VCaP (cell line): ENCODE measurements around the gene NEIL3.

Experiments used
- H3K27ac ChIP-seq: fragments of 450-650 bp; 2 replicates; pipeline ENCODE4 v1.5.1; 2017
- CTCF ChIP-seq: fragments of 450-650 bp; conservative IDR thresholded peaks from 2 replicates; pipeline ENCODE4 v1.5.1; 2017; ENCODE audit warnings: mild to moderate bottlenecking, moderate library complexity

NEIL3 gene, protein sequence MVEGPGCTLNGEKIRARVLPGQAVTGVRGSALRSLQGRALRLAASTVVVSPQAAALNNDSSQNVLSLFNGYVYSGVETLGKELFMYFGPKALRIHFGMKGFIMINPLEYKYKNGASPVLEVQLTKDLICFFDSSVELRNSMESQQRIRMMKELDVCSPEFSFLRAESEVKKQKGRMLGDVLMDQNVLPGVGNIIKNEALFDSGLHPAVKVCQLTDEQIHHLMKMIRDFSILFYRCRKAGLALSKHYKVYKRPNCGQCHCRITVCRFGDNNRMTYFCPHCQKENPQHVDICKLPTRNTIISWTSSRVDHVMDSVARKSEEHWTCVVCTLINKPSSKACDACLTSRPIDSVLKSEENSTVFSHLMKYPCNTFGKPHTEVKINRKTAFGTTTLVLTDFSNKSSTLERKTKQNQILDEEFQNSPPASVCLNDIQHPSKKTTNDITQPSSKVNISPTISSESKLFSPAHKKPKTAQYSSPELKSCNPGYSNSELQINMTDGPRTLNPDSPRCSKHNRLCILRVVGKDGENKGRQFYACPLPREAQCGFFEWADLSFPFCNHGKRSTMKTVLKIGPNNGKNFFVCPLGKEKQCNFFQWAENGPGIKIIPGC

GRCh38 chr4:177309522-177310371 is at the start of gene NEIL3:
NEIL3 (plus strand) TSS chr4:177309874; CDS start chr4:177309954, 80 bp downstream.
- H3K27ac ChIP-seq = peak within 1 kb of the TSS; percentile 49; the same call in 1 of the 2 replicates
- TF ChIP-seq CTCF = no peak

DNA sequence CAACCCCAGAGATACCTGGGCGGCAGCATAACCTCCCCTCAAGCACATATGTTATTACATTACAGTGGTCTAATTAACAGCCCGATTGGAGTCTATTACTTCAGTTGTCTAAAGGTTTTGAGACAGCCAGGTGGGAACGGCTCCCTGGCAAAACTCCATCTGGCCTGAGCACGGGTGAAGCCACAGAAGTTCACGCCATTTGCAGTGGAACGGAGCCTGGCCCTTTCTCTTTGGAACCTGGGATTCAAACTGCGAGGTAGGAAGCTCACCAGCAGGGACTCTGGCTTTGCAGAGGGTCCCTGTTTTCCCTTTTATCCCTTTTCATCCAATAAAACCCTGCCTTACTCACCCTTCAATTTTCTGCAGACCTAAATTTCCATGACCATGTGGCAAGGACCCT is 45.9 kb upstream of the NEIL3 start:
- H3K27ac ChIP-seq = no peak overlapping the region
- no peak for TF ChIP-seq CTCF

DNA sequence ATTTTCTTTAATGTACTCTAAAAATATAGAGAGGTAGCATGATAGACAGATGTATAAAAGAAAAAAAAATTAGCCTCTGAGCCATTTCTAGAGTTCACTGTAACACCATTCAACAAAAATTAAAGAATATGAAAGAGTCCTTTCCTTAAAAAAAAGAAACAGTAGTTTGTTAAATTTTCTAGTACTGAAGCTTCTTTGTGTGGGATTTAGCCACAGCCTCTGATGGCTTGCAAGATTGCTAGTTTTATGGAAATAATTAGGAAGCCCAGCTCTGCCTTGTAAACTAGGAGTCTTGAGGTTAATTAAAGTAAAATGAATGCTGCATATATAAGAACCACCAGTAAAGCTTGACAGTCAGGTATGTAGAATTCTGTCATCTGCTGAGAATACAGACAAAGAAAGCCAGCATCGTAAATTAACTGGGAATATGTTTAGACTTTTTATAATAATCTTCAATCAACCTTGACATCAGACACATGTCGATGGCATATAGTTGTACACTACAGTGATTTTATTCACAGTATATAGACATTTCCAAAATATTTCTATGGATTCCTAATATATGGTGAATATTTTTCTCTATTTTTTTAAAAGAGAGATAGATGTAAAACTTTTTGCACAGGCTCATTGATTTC is 44.8 kb upstream of the NEIL3 start:
- H3K27ac ChIP-seq = no peak overlapping the region
- no peak for TF ChIP-seq CTCF

GRCh38 chr4:177265729-177266128 is 43.9 kb upstream of the NEIL3 start:
- TF ChIP-seq CTCF = no peak
- no peak overlapping the region for H3K27ac ChIP-seq

DNA sequence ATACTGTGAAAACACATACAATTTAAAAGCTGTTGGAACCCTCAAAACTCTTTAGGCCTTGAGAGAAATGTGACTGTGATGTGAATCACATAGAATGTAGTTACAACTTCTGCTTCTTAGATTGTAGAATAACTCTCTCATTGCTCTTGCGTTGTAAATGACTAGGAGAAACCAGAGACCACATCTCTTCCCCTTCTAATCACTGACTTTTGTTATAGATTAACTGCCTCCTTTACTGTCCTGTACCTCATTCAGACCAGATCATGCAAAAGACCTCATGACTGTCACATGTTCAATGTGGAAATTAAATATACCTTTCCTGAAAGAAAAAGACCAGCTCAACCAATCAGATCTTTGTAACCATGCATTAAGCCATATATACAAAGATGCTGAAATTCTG is 43.2 kb upstream of the NEIL3 start:
- no peak overlapping the region for H3K27ac ChIP-seq
- no peak for TF ChIP-seq CTCF

- TF ChIP-seq CTCF = no peak
- no peak overlapping the region for H3K27ac ChIP-seq
Measured at GRCh38 chr4:177267911-177268310, 41.8 kb upstream of the NEIL3 start.

- TF ChIP-seq CTCF = no peak
- H3K27ac ChIP-seq = no peak overlapping the region
Measured at GRCh38 chr4:177271091-177271490, 38.6 kb upstream of the NEIL3 start.
